Erythroblast (primary cell): Measurements from ENCODE around the gene UNK.

ENCODE experiments used
- GATA1 ChIP-seq: IDR thresholded peaks from 2 replicates; pipeline ENCODE4 v1.6.1; 2011; ENCODE audit warnings: low read depth, mild to moderate bottlenecking, control low read depth, low read length, moderate library complexity
- POLR2A ChIP-seq: IDR thresholded peaks from 2 replicates; pipeline ENCODE4 v1.6.1; 2011; ENCODE audit warnings: mild to moderate bottlenecking, low read length

DNA sequence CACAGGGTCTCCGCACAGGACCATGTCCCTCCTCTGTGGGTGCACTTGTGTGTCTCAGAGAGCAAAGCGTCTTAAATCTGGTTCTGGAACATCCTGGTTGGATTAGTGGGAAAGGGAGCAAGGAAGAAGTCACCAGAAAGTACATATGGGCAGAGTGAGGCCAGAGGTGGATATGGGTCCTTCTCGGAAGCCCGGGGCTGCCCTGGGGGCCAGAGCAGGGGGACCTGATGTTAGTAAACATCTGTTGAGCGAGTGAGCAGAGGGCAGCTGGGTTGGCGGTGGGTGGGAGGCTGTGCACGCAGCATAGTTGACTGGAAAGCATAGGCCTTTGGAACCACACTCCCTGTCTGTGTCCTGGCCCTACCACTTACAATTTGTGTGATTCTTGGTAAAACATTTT, 36.9 kb downstream of the UNK start:
- TF ChIP-seq POLR2A (no peak), GATA1 (no peak)
